Adrenal gland (tissue), 12 donors: ENCODE measurements around the gene ARHGEF28. TPM values are rescaled to one million over a fixed set of nuclear protein-coding genes. Genes with fewer than 3 reads are reported as not detected.

Source experiments
- DNase-seq, 7 donors: peaks; one replicate each; pipeline ENCODE4 v3.0.0-alpha.2; 2019 to 2020
- H3K27ac ChIP-seq, 5 donors: fragments of 200-600 bp; sonication (generic) in 4 of 5; 1 replicate in 3 of 5; 2 replicates in 2 of 5; pipeline versions ENCODE4 v1.5.1 to v1.8.0; 2016 to 2020; ENCODE audit warnings: mild to moderate bottlenecking in 1 of 5
- H3K27me3 ChIP-seq: fragments of 200-600 bp; 2 replicates; pipeline ENCODE4 v1.8.0; 2021
- H3K36me3 ChIP-seq, 2 donors: fragments of 200-600 bp; replicated peaks in 1 of 2; 1 replicate in 1 of 2; 2 replicates in 1 of 2; pipeline versions ENCODE4 v1.5.1 to v1.8.0; 2018 to 2022
- H3K4me1 ChIP-seq, 2 donors: fragments of 200-600 bp; replicated peaks in 1 of 2; 1 replicate in 1 of 2; 2 replicates in 1 of 2; pipeline versions ENCODE4 v1.5.1 to v1.8.0; 2018 to 2021
- H3K4me3 ChIP-seq, 4 donors: fragments of 200-600 bp; sonication (generic) in 3 of 4; one replicate each; pipeline ENCODE4 v1.5.1; 2016 to 2018
- H3K9me3 ChIP-seq, 3 donors: fragments of 200-600 bp; sonication (generic) in 1 of 3; replicated peaks in 1 of 3; 1 replicate in 2 of 3; 2 replicates in 1 of 3; pipeline versions ENCODE4 v1.5.1 to v1.8.0; 2016 to 2021
- CTCF ChIP-seq, 6 experiments: fragments of 450-650 bp in 4 of 6; fragments of 200-600 bp in 2 of 6; sonication (generic) in 1 of 6; IDR thresholded peaks; 1 replicate in 5 of 6; 2 replicates in 1 of 6; pipeline versions ENCODE4 v1.5.1 to v1.8.0; 2016 to 2021; ENCODE audit warnings: antibody characterized with exemption in 6 of 6, mild to moderate bottlenecking in 2 of 6, moderate library complexity in 1 of 6
- POLR2A ChIP-seq, 2 donors: fragments of 450-650 bp; IDR thresholded peaks; one replicate each; pipeline ENCODE4 v1.6.1; 2017; ENCODE audit warnings: antibody characterized with exemption in 2 of 2, mild to moderate bottlenecking in 2 of 2, moderate library complexity in 1 of 2
- WGBS, 4 donors: extraction: QIAGEN DNeasy Blood & Tissue Kit in 2 of 4; methylation state at CpG; one replicate each; pipeline versions ENCODE4 v1.1.5 to v1.1.7; 2013 to 2017; 5-methylcytosine and 5-hydroxymethylcytosine counted together
- intact Hi-C, 2 donors: fragments of 100-400 bp; cut with DNase I; formaldehyde crosslinking; loops; one replicate each; pipeline versions ENCODE4 v1.14.1 to v1.15.0; 2022 to 2023
- polyA plus RNA-seq, 3 donors: library from polyadenylated mRNA; stranded (reverse); fragments of 200-250 nt in 2 of 3; fragments of 350-450 nt in 1 of 3; fragmentation: Illumina TruSeq in 1 of 3; extraction: RNeasy Lipid Tissue Mini Kit (QIAGEN cat#74804) in 1 of 3; gene quantifications; one replicate each; pipeline ENCODE4 v1.2.3, GENCODE V29; 2013 to 2014
- total RNA-seq, 9 donors: library from RNA; depleted of rRNA in 4 of 9; stranded (reverse); fragments of >200 nt in 4 of 9; fragments of 120-200 nt in 1 of 9; fragmentation: NEBNext Ultra II Directional in 1 of 9; extraction: Animal tissue kit (Norgen Biotek cat#: 25700) in 1 of 9; gene quantifications; one replicate each; pipeline versions ENCODE4 v1.1.0 to v1.2.4, GENCODE V29; 2013 to 2023
- donor health status: healthy with polysubstance abuse.
- donor health status: Bipolar disorder and iron deficiency.
- donor health status: DM: yes; HTN: yes; CAD: no.
- donor health status: DM: no; HTN: no; CAD: no.
- donor health status: DM: no; HTN: no; CAD: no.
- donor health status: DM: yes; HTN: yes; CAD: no.

The ARHGEF28 gene
- total and polyA plus RNA-seq, 12 donors: 25.3 to 138 (median 42.4) TPM

- Histone ChIP-seq H3K9me3 (no peaks in the 10 kb centered on the region), H3K27ac (no peak overlapping the region), H3K4me3 (no peak overlapping the region), H3K36me3 (peaks cover 0 to under 1% of the 10 kb centered on the region in 2 donors), H3K27me3 (no peaks in the 10 kb centered on the region), H3K4me1 (no peaks in the 10 kb centered on the region)
- intact Hi-C loops: no loop called here
- no peak for DNase-seq
- TF ChIP-seq CTCF (IDR thresholded peaks at IDR 0.05): no peak
- TF ChIP-seq POLR2A (IDR thresholded peaks at IDR 0.05): no peak
- WGBS, 4 donors: 95 to 96% (median 96%) methylated on average over 7 of the region's 7 CpGs
Observed at GRCh38 chr5:73883646-73884045, 257.6 kb downstream of the ARHGEF28 start.

GRCh38 chr5:73887688-73888087 is 261.7 kb downstream of the ARHGEF28 start:
- 92 to 100% (median 99%) methylated on average over 4 of the region's 4 CpGs for WGBS, 4 donors
- no peak for TF ChIP-seq CTCF (IDR thresholded peaks at IDR 0.05)
- TF ChIP-seq POLR2A (IDR thresholded peaks at IDR 0.05): no peak
- Histone ChIP-seq H3K4me1 (no peaks in the 10 kb centered on the region), H3K9me3 (no peaks in the 10 kb centered on the region), H3K4me3 (no peak overlapping the region), H3K27me3 (no peaks in the 10 kb centered on the region), H3K27ac (no peak overlapping the region), H3K36me3 (peaks cover 0 to 13% of the 10 kb centered on the region in 2 donors)
- intact Hi-C loops: no loop called here
- no peak for DNase-seq

GRCh38 chr5:73890569-73890968 is 264.6 kb downstream of the ARHGEF28 start:
- Histone ChIP-seq H3K4me3 (no peak overlapping the region), H3K27ac (no peak overlapping the region), H3K27me3 (no peaks in the 10 kb centered on the region), H3K4me1 (no peaks in the 10 kb centered on the region), H3K9me3 (no peaks in the 10 kb centered on the region), H3K36me3 (peaks cover 0 to 24% of the 10 kb centered on the region in 2 donors)
- intact Hi-C loops: no loop called here
- TF ChIP-seq POLR2A (IDR thresholded peaks at IDR 0.05) (no peak), CTCF (IDR thresholded peaks at IDR 0.05) (no peak)
- DNase-seq: no peak
- 96 to 100% (median 97%) methylated on average over 4 of the region's 4 CpGs for WGBS, 4 donors

- 94 to 98% (median 98%) methylated on average over 6 of the region's 6 CpGs for WGBS, 4 donors
- no peak for DNase-seq
- Histone ChIP-seq H3K4me1 (no peaks in the 10 kb centered on the region), H3K36me3 (peaks cover 0 to 24% of the 10 kb centered on the region in 2 donors), H3K4me3 (no peak overlapping the region), H3K27ac (no peak overlapping the region), H3K27me3 (no peaks in the 10 kb centered on the region), H3K9me3 (no peaks in the 10 kb centered on the region)
- intact Hi-C loops: no loop called here
- TF ChIP-seq POLR2A (IDR thresholded peaks at IDR 0.05): no peak
- TF ChIP-seq CTCF (IDR thresholded peaks at IDR 0.05): no peak
Observed at GRCh38 chr5:73892218-73892617, 266.2 kb downstream of the ARHGEF28 start.
